ENCODE data around the gene UBTD2. TPM values are rescaled to one million over a fixed set of nuclear protein-coding genes. Genes with fewer than 3 reads are reported as not detected.

UBTD2 gene
- total RNA-seq, 1 donor from 2014 or later = 30.1 TPM

DNA sequence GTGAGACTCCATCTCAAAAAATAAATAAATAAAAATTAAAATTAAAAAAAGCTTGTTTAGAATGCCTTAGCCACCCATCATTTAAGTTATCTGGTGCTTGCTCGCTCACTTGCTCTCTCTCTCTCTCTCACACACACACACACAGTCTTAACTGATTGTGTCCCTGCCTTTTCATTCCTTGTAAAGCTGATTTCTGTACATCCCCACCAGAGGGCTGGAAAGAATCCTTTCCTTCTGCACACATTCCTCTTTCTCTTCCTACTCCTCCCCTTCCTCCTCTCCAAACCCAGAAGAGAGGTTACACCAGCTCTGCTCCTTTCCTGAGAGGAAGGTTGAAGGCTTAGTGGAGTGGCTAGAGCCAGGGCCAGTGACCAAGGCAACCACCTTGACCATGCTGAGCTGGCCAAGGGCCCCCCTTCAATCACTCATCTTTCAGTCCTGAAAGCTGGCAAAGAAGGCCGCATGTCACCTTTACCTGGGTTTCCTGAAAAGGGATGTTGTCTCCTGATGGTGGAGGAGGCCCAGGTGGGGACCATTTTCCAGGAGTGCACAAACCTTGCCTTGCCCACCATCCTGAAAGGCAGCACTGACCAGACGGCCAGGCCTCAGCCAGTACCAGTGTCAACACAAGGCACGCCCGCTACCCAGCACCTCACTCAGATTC is 121.1 kb downstream of the UBTD2 start:
- DNase-seq (ENCODE audit: low read depth) = no peak
- TF ChIP-seq, protein P1, sequence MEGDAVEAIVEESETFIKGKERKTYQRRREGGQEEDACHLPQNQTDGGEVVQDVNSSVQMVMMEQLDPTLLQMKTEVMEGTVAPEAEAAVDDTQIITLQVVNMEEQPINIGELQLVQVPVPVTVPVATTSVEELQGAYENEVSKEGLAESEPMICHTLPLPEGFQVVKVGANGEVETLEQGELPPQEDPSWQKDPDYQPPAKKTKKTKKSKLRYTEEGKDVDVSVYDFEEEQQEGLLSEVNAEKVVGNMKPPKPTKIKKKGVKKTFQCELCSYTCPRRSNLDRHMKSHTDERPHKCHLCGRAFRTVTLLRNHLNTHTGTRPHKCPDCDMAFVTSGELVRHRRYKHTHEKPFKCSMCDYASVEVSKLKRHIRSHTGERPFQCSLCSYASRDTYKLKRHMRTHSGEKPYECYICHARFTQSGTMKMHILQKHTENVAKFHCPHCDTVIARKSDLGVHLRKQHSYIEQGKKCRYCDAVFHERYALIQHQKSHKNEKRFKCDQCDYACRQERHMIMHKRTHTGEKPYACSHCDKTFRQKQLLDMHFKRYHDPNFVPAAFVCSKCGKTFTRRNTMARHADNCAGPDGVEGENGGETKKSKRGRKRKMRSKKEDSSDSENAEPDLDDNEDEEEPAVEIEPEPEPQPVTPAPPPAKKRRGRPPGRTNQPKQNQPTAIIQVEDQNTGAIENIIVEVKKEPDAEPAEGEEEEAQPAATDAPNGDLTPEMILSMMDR (IDR thresholded peaks at IDR 0.05; ENCODE audit: insufficient read depth, low read length, poor library complexity, severe bottlenecking) = no peak
- Histone ChIP-seq H3K27me3 (ENCODE audit: control insufficient read depth, insufficient read depth, low read length) (no peaks in the 10 kb centered on the region), H3K4me3 (ENCODE audit: low read depth, low read length) (no peak overlapping the region), H3K36me3 (ENCODE audit: control insufficient read depth, insufficient read depth, low read length) (no peaks in the 10 kb centered on the region)

DNA sequence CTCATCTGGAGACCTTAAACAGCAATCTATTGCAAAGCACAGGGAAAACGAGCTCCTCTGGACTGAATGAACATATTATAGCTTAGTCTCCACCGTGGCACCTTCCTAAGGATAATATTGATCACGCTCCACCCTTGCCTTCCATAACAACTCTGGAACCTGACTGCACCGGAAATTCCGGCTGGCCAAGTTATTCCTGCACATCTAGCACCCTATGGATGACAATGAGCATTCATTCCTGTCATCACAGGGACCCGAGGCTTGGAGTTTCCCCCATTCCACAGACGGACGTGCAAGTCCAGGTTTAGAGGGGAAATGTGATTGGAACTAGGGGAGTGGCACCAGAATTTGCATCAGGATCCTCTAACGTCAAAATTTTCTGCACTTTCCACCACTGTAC is 123.1 kb downstream of the UBTD2 start:
- H3K4me3 ChIP-seq (ENCODE audit: low read depth, low read length) = no peak overlapping the region
- H3K36me3 ChIP-seq (ENCODE audit: control insufficient read depth, insufficient read depth, low read length) = peaks cover 2% of the 10 kb centered on the region
- no peaks in the 10 kb centered on the region for H3K27me3 ChIP-seq (ENCODE audit: control insufficient read depth, insufficient read depth, low read length)
- DNase-seq (ENCODE audit: low read depth) = no peak
- TF ChIP-seq, protein P1 (IDR thresholded peaks at IDR 0.05; ENCODE audit: insufficient read depth, low read length, poor library complexity, severe bottlenecking) = no peak

Other genes with a start within 250 kb of the UBTD2 start
- gene STK10, start 95.5 kb downstream of the UBTD2 start, total RNA-seq = 23.3 and 24.7 TPM in 2 replicates
- gene EFCAB9, start 89.6 kb downstream of the UBTD2 start, total RNA-seq = not detected in 2 replicates
- gene SH3PXD2B, start 170.8 kb upstream of the UBTD2 start, total RNA-seq = 57.4 and 62.4 TPM in 2 replicates

All from kidney epithelial cell (primary cell).